H1 (cell line): Measurements from ENCODE around the gene CHD2. TPM values are rescaled to one million over a fixed set of nuclear protein-coding genes. Genes with fewer than 3 reads are reported as not detected.

Experiments
- CTCF ChIA-PET: fragments of 300-600 bp; sonication (Branson Sonifier 250); formaldehyde crosslinking; loops from one replicate; lab custom pipeline; 2021; ENCODE audit not compliant: partially characterized antibody; lab: Charles Lee
- POLR2A ChIA-PET: fragments of 300-600 bp; sonication (Branson Sonifier 250); formaldehyde crosslinking; loops from one replicate; lab custom pipeline; 2021; ENCODE audit warnings: inconsistent platforms; ENCODE audit not compliant: partially characterized antibody; lab: Charles Lee
- DNase-seq, 2 experiments: peaks; one replicate each; pipeline versions ENCODE4 v3.0.0 to v3.0.0-alpha.2; 2010 to 2022; ENCODE audit warnings: low spot score in 2 of 2, low read depth in 1 of 2, mixed read lengths in 1 of 2
- FAIRE-seq: peaks from 2 replicates; lab custom pipeline; 2011; peaks lifted over from hg19 to GRCh38; lab: Jason Lieb, UNC
- H2AFZ ChIP-seq: 2 replicates; pipeline ENCODE4 v1.8.1; 2012; ENCODE audit warnings: low read length, inconsistent platforms
- H2AK5ac ChIP-seq: 2 replicates; pipeline ENCODE4 v1.6.1; 2013; ENCODE audit warnings: low read depth, low read length
- H2BK120ac ChIP-seq: replicated peaks from 2 replicates; pipeline ENCODE3; 2013; ENCODE audit warnings: low read depth, low read length, inconsistent platforms
- H2BK12ac ChIP-seq: 2 replicates; pipeline ENCODE4 v1.6.1; 2013; ENCODE audit warnings: low read depth, low read length
- H2BK15ac ChIP-seq: 2 replicates; pipeline ENCODE4 v1.6.1; 2013; ENCODE audit warnings: low read length
- H2BK20ac ChIP-seq: 2 replicates; pipeline ENCODE4 v1.6.1; 2013; ENCODE audit warnings: low read length
- H2BK5ac ChIP-seq: 2 replicates; pipeline ENCODE4 v1.6.1; 2013; ENCODE audit warnings: low read depth, low read length
- H3K14ac ChIP-seq: 2 replicates; pipeline ENCODE4 v1.6.1; 2013; ENCODE audit warnings: inconsistent platforms; ENCODE audit not compliant: insufficient read length
- H3K18ac ChIP-seq: 2 replicates; pipeline ENCODE4 v1.6.1; 2013; ENCODE audit warnings: low read length; ENCODE audit errors: extremely low read depth
- H3K23ac ChIP-seq: 2 replicates; pipeline ENCODE4 v1.6.1; 2013; ENCODE audit warnings: inconsistent platforms; ENCODE audit not compliant: insufficient read length
- H3K23me2 ChIP-seq: 2 replicates; pipeline ENCODE4 v1.6.1; 2013; ENCODE audit warnings: low read depth, low read length
- H3K27ac ChIP-seq: 2 replicates; pipeline ENCODE4 v1.6.1; 2011; ENCODE audit warnings: low read depth, low read length, inconsistent platforms
- H3K27me3 ChIP-seq, 4 experiments: replicated peaks in 1 of 4; 1 replicate in 1 of 4; 2 replicates in 3 of 4; pipeline versions ENCODE4 v1.6.1 to v1.8.1; 2011 to 2013; ENCODE audit warnings: low read length in 3 of 4, mild to moderate bottlenecking in 3 of 4, inconsistent platforms in 2 of 4, mixed read lengths in 2 of 4, moderate library complexity in 1 of 4; ENCODE audit not compliant: control insufficient read depth in 3 of 4, insufficient read depth in 3 of 4; ENCODE audit errors: extremely low read depth in 1 of 4
- H3K36me3 ChIP-seq, 4 experiments: 2 replicates each; pipeline versions ENCODE4 v1.6.1 to v1.8.1; 2011 to 2013; ENCODE audit warnings: mild to moderate bottlenecking in 4 of 4, low read length in 3 of 4, moderate library complexity in 2 of 4, control low read depth in 1 of 4, inconsistent platforms in 1 of 4; ENCODE audit not compliant: insufficient read depth in 4 of 4, control insufficient read depth in 2 of 4
- H3K4ac ChIP-seq: replicated peaks from 2 replicates; pipeline ENCODE3; 2013; ENCODE audit warnings: low read length, low read depth, mixed read lengths, inconsistent platforms; ENCODE audit not compliant: insufficient read length
- H3K4me1 ChIP-seq, 4 experiments: replicated peaks in 1 of 4; 1 replicate in 1 of 4; 2 replicates in 3 of 4; pipeline versions ENCODE4 v1.6.1 to v1.8.1; 2011 to 2013; ENCODE audit warnings: low read length in 3 of 4, inconsistent platforms in 2 of 4, mixed read lengths in 1 of 4; ENCODE audit not compliant: insufficient read depth in 4 of 4, control insufficient read depth in 3 of 4
- H3K4me2 ChIP-seq, 2 experiments: 2 replicates each; pipeline versions ENCODE4 v1.6.1 to v1.8.1; 2011 to 2013; ENCODE audit warnings: low read depth in 2 of 2, low read length in 2 of 2, control low read depth in 1 of 2, inconsistent platforms in 1 of 2, mild to moderate bottlenecking in 1 of 2; ENCODE audit not compliant: insufficient read depth in 1 of 2
- H3K4me3 ChIP-seq, 4 experiments: fragments of 200-600, 300-600 bp in 1 of 4; sonication (generic), shearing (Covaris generic), sonication (Bioruptor Twin) in 1 of 4; 2 replicates each; pipeline versions ENCODE4 v1.5.1 to v1.8.1; 2011 to 2016; ENCODE audit warnings: low read length in 4 of 4, low read depth in 3 of 4, control low read depth in 2 of 4, inconsistent platforms in 2 of 4, mild to moderate bottlenecking in 2 of 4, mixed read lengths in 1 of 4, moderate library complexity in 1 of 4; ENCODE audit not compliant: insufficient read depth in 2 of 4; ENCODE audit errors: extremely low read depth in 1 of 4
- H3K56ac ChIP-seq: replicated peaks from 2 replicates; pipeline ENCODE3; 2013; ENCODE audit warnings: low read depth, mild to moderate bottlenecking, mixed read lengths, low read length, inconsistent platforms; ENCODE audit not compliant: insufficient read length
- H3K79me1 ChIP-seq: 2 replicates; pipeline ENCODE4 v1.6.1; 2013; ENCODE audit warnings: low read depth, low read length, control low read depth
- H3K79me2 ChIP-seq, 2 experiments: 2 replicates each; pipeline versions ENCODE4 v1.6.1 to v1.8.1; 2012 to 2013; ENCODE audit warnings: low read length in 2 of 2, mild to moderate bottlenecking in 2 of 2, inconsistent platforms in 1 of 2; ENCODE audit not compliant: insufficient read depth in 2 of 2, control insufficient read depth in 1 of 2
- H3K9ac ChIP-seq, 4 experiments: replicated peaks in 1 of 4; 1 replicate in 1 of 4; 2 replicates in 3 of 4; pipeline versions ENCODE4 v1.6.1 to v1.8.1; 2011 to 2013; ENCODE audit warnings: low read depth in 3 of 4, low read length in 3 of 4, control low read depth in 2 of 4, mild to moderate bottlenecking in 2 of 4, moderate library complexity in 2 of 4, inconsistent platforms in 1 of 4; ENCODE audit errors: extremely low read depth in 1 of 4
- H3K9me3 ChIP-seq, 2 experiments: 2 replicates each; pipeline versions ENCODE4 v1.6.1 to v1.8.1; 2012 to 2013; ENCODE audit warnings: mild to moderate bottlenecking in 2 of 2, moderate library complexity in 2 of 2, control low read depth in 1 of 2, inconsistent platforms in 1 of 2, low read depth in 1 of 2, low read length in 1 of 2, mixed read lengths in 1 of 2; ENCODE audit not compliant: insufficient read depth in 2 of 2
- H4K20me1 ChIP-seq, 2 experiments: replicated peaks in 1 of 2; 2 replicates each; pipeline versions ENCODE3 to v1.8.1; 2011 to 2013; ENCODE audit warnings: inconsistent platforms in 2 of 2, low read length in 2 of 2, mild to moderate bottlenecking in 1 of 2; ENCODE audit not compliant: insufficient read depth in 2 of 2, control insufficient read depth in 1 of 2
- H4K5ac ChIP-seq: 2 replicates; pipeline ENCODE4 v1.6.1; 2013; ENCODE audit warnings: low read length, low read depth, mixed read lengths, inconsistent platforms; ENCODE audit not compliant: insufficient read length
- H4K8ac ChIP-seq: 2 replicates; pipeline ENCODE4 v1.8.0; 2013; ENCODE audit warnings: mild to moderate bottlenecking, moderate library complexity, low read length, inconsistent platforms; ENCODE audit not compliant: insufficient read depth; ENCODE audit errors: extremely low read depth
- H4K91ac ChIP-seq: replicated peaks from 2 replicates; pipeline ENCODE3; 2013; ENCODE audit warnings: low read length, mixed read lengths, inconsistent platforms; ENCODE audit not compliant: insufficient read length
- ASH2L ChIP-seq: fragments of 200-600, 300-600 bp; sonication (generic); IDR thresholded peaks from one replicate; pipeline ENCODE4 v1.7.1; 2017; ENCODE audit warnings: low read length
- CBX8 ChIP-seq: fragments of 300-800, 300-1000 bp; sonication (generic); IDR thresholded peaks from 2 replicates; pipeline ENCODE4 v1.7.1; 2016; ENCODE audit warnings: low read depth, low read length, borderline replicate concordance
- EP300 ChIP-seq, 2 experiments: IDR thresholded peaks; 1 replicate in 1 of 2; 2 replicates in 1 of 2; pipeline ENCODE4 v1.6.1; 2011 to 2012; ENCODE audit warnings: low read depth in 2 of 2, low read length in 2 of 2, mild to moderate bottlenecking in 2 of 2, borderline replicate concordance in 1 of 2, inconsistent platforms in 1 of 2, moderate library complexity in 1 of 2
- EZH2 ChIP-seq: fragments of 200-600 bp; sonication (generic); IDR thresholded peaks from 2 replicates; pipeline ENCODE4 v1.7.1; 2012; ENCODE audit warnings: low read depth, mild to moderate bottlenecking, moderate library complexity, low read length, inconsistent platforms; ENCODE audit not compliant: severe bottlenecking
- KDM5A ChIP-seq: fragments of 200-600 bp; IDR thresholded peaks from 2 replicates; pipeline ENCODE4 v1.7.1; 2012; ENCODE audit warnings: mild to moderate bottlenecking, low read length, inconsistent platforms, mixed read lengths
- RBBP5 ChIP-seq: IDR thresholded peaks from 2 replicates; pipeline ENCODE4 v1.7.1; 2012; ENCODE audit warnings: low read depth, mild to moderate bottlenecking, inconsistent platforms, low read length, moderate library complexity, borderline replicate concordance
- RNF2 ChIP-seq: fragments of 200-900, 300-1000 bp; sonication (generic); IDR thresholded peaks from 2 replicates; pipeline ENCODE4 v1.7.1; 2016; ENCODE audit warnings: borderline replicate concordance, low read depth, mild to moderate bottlenecking, antibody characterized with exemption, low read length; ENCODE audit not compliant: poor library complexity, severe bottlenecking; ENCODE audit errors: missing control alignments
- WGBS, 2 experiments: shearing (Covaris generic) in 1 of 2; methylation state at CpG; one replicate each; pipeline versions ENCODE4 v1.1.6 to v1.1.7; 2013 to 2015; ENCODE audit warnings: low lambda C conversion rate in 2 of 2, mixed read lengths in 2 of 2, inconsistent platforms in 1 of 2, low coverage in 1 of 2, missing lambda C conversion rate in 1 of 2; ENCODE audit not compliant: insufficient replicate concordance in 2 of 2, insufficient coverage in 1 of 2, insufficient read length in 1 of 2; ENCODE audit errors: extremely low coverage in 1 of 2, missing lambda C conversion rate in 1 of 2; 5-methylcytosine and 5-hydroxymethylcytosine counted together
- polyA plus RNA-seq, 7 experiments: library from polyadenylated mRNA; depleted of rRNA in 3 of 7; stranded (reverse) in 5 of 7; unstranded in 2 of 7; fragments of >200 nt in 5 of 7; fragments of 200-250 nt in 2 of 7; gene quantifications; 1 replicate in 5 of 7; 2 replicates in 1 of 7; 4 replicates in 1 of 7; pipeline versions ENCODE4 v1.2.1 to v1.2.3, GENCODE V29; 2011 to 2013; ENCODE audit warnings: missing spikeins in 2 of 7, mixed read lengths in 2 of 7
- total RNA-seq: library from RNA; stranded (reverse); fragmentation: NEBNext Ultra II Directional; extraction: Animal tissue kit (Norgen Biotek cat#: 25700); gene quantifications from 2 replicates; pipeline ENCODE4 v1.2.1, GENCODE V29; 2021

Gene CHD2
- total and polyA plus RNA-seq, 2 of the 8 experiments (the other 6 are each of a cell fraction or from before 2014, with no cell fraction given) = 28.8 to 70.0 TPM

GRCh38 chr15:93046120-93046519 is 146.0 kb downstream of the CHD2 start:
- H3K36me3 ChIP-seq = peaks cover 32 to 78% (median 67%) of the 10 kb centered on the region in 4 experiments
- WGBS, 2 experiments = 97% methylated on average over 4 of the region's 4 CpGs; no CpG with 5 or more reads in 1 of the 2 experiments
- TF ChIP-seq RNF2 (no peak), EP300 (IDR thresholded peaks at IDR 0.05; ENCODE audit: borderline replicate concordance in 1 of 2, low read depth in 2 of 2, low read length in 2 of 2) (no peak), RBBP5 (no peak), CBX8 (no peak), KDM5A (no peak), EZH2 (no peak), ASH2L (no peak)

More at GRCh38 chr15:93046120-93046519, 146.0 kb downstream of the CHD2 start:
- Histone ChIP-seq H3K4me3 (no peak overlapping the region), H3K18ac (no peak overlapping the region), H2AK5ac (no peak overlapping the region), H4K5ac (no peak overlapping the region), H3K4ac (no peak overlapping the region), H2BK20ac (no peak overlapping the region), H3K27ac (no peak overlapping the region), H3K9me3 (peaks cover 5 to 7% of the 10 kb centered on the region in 2 experiments; a peak in 2 of 4 replicates), H3K23me2 (no peaks in the 10 kb centered on the region), H2BK12ac (no peak overlapping the region), H3K56ac (no peak overlapping the region), H3K27me3 (no peaks in the 10 kb centered on the region), H2BK5ac (no peak overlapping the region), H3K9ac (no peak overlapping the region), H2BK120ac (no peak overlapping the region), H4K20me1 (peaks cover 13 to 31% of the 10 kb centered on the region in 2 experiments), H4K8ac (no peak overlapping the region), H4K91ac (no peak overlapping the region), H3K23ac (no peak overlapping the region), H3K79me1 (peaks cover 8% of the 10 kb centered on the region), H2AFZ (no peak overlapping the region), H3K4me1 (no peaks in the 10 kb centered on the region), H3K79me2 (peaks cover 0 to 13% of the 10 kb centered on the region in 2 experiments; a peak in 1 of 4 replicates), H2BK15ac (no peak overlapping the region), H3K4me2 (no peak overlapping the region), H3K14ac (no peak overlapping the region)
- CTCF ChIA-PET = interaction anchor here (1.0 to 6.6 kb wide), 3 partner anchors 9 to 16 kb away, joined by 3 to 63 read pairs (median 23); no protein-coding TSS in a partner anchor
- FAIRE-seq (no peak), DNase-seq (no peak)
- POLR2A ChIA-PET = interaction anchor here (1.0 to 1.1 kb wide), 2 partner anchors 9 to 14 kb away, joined by 3 read pairs; no protein-coding TSS in a partner anchor
